HG02870 (cell line): ENCODE data around the gene LRRC8E.

ENCODE experiments used
- ATAC-seq: cut with Tn5 transposase; IDR thresholded peaks from one replicate; pipeline ENCODE4 v1.9.1; 2021; ENCODE audit warnings: mild to moderate bottlenecking, moderate library complexity; ENCODE audit not compliant: unreplicated experiment

The LRRC8E gene

DNA sequence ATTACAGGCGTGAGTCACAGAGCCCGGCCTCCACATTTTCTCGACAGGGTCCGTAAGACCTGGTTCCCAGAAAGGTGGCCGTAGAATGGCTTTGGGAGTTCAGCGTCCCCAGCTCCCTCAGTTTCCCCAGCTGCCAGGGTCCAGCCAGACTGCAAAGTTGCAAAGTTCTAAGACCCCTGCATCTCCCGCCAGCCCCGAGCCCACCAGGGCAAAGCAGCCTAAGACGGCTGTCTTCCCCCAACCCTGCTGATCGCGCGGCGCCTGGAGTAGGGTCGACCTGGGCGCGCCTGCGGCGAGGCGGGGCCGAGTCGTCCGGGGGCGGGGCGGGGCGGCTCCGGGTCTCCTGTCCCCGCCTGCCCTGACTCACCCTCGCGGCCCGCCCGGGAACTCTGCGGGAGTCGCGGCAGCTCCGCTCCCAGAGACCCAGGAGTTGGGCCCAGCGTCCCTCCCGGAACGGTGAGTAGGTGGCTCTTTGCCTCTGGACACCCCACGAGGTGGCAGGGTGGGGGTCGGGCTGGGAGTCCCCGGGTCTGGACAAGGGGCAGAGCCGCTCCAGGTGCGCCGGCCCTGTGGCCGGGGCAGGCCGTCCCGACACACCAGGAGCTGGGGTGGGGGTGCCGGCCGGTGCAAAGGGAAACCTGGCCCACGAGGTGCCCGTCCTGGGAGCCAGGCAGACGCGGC, at the start of gene LRRC8E:
LRRC8E (plus strand) TSS at position 366 of the 681 bp plus-strand sequence. CDS start 7,094 bp downstream, outside the sequence.
- ATAC-seq, result no peak

DNA sequence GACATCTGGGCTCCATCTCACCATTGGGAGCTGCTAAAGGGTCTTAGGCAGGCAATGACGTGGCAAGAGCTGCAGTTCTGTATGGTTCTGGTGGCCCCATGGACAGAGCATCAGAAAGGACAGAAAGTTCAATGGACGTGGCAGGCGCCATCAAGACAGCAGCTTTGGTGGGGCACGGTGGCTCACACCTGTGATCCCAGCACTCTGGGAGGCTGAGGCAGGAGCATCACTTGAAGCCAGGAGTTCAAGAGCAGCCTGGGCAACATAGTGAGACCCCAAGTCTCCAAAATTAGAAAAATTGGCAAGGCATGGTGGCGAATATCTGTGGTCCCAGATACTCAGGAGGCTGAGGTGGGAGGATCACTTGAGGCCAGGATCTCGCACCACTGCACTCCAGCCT, 48.8 kb upstream of the LRRC8E start:
- no peak for ATAC-seq

DNA sequence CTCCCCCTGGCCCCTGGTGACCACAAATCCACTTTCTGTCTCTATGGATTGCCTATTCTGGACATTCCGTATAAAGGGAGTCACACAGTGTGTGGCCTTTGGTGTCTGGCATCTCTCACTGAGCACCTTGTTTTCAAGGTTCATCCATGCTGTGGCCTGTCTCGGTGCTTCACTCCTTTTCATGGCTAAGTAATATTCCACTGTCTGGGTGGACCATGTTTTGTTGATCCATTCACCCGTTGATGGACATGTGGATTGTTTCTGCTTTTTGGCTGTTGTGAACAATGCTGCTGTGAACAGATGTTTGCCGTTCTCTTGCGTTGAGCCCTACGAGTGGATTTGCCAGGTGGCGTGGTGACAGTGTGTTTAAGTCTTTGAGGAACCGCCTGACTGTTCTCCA, 47.7 kb upstream of the LRRC8E start:
- ATAC-seq, result no peak

- ATAC-seq, result no peak
Measured at GRCh38 chr19:7841751-7842660, 46.3 kb upstream of the LRRC8E start.

DNA sequence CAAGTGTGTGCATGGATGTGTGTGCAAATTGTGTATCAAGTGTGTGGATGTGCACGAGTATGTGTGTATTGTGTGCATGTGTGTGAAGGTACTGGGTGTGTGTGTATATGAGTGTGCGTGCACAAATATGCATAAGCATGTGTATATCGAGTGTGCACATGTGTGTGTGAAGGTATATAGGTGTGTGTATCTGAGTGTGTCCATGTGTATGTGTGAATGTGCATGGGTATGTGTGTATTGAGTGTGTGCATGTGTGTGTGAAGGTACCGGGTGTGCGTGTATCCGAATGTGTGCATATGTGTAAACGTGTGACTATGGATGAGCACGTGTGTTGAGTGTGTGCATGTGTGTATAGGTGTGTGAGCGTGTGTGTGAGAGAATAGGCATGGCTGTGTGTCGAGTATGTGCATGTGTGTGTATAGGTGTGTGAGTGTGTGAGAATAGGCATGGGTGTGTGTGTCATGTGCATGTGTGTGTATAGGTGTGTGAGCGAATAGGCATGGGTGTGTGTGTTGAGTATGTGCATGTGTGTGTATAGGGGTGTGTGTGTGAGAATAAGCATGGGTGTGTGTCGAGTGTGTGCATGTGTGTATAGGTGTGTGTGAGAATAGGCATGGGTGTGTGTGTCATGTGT, 45.5 kb upstream of the LRRC8E start:
- no peak for ATAC-seq

DNA sequence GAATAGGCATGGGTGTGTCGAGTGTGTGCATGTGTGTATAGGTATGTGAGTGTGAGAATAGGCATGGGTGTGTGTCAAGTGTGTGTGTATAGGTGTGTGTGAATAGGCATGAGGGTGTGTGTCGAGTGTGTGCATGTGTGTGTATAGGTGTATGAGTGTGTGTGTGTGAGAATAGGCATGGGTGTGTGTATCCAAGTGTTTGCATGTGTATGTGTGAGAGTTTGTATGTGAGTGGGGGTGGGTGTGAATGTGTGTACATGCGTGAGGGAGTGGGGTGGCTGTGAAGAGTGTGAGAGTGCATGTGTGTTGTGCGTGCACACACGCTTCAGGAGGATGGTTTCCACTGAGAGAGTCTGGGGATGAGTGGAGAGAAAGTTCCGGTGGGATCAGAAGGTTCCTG, 44.8 kb upstream of the LRRC8E start:
- no peak for ATAC-seq

- ATAC-seq, result no peak
Measured at GRCh38 chr19:7844405-7844804, 43.9 kb upstream of the LRRC8E start.

- ATAC-seq, result no peak
Measured at GRCh38 chr19:7844951-7845350, 43.4 kb upstream of the LRRC8E start.

- no peak for ATAC-seq
Measured at GRCh38 chr19:7845390-7846154, 42.7 kb upstream of the LRRC8E start.

DNA sequence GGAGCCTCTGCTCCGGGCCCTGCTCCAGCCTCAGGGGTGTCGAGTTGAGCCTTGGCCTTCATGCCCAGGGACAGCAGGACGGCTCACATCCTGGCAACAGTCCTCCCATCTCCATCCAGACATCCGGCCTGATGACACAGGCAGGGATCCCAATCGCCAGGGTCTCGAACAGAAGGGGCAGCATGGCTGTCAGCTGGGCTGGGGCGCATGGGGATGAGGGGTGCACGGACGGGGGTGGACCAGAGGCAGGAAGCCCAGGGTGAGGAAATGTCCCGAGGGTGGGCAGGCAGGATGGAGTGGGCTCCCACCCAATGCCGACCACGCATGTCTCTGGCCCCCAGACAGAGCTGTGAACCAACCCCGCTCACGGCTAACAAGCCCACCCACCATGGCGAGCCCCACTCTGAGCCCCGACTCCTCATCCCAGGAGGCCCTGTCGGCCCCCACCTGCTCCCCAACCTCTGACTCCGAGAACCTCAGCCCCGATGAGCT, 42.1 kb upstream of the LRRC8E start:
- no peak for ATAC-seq

DNA sequence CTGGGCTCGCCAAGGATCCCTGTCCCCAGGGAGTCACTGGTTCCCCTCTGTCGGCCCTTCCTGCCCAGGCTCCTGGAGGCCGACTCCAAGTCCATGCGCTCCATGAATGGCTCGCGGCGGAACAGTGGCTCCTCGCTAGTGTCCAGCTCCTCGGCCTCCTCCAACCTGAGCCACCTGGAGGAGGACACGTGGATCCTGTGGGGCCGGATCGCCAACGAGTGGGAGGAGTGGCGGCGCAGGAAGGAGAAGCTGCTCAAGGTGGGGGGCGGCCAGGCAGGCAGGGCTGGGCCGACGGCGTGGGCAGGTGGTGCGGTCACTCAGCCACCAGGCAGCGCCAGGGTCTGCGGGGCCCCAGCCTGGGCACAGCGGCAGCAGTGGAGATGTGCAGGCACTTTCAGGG, 40.6 kb upstream of the LRRC8E start:
- ATAC-seq, result no peak

DNA sequence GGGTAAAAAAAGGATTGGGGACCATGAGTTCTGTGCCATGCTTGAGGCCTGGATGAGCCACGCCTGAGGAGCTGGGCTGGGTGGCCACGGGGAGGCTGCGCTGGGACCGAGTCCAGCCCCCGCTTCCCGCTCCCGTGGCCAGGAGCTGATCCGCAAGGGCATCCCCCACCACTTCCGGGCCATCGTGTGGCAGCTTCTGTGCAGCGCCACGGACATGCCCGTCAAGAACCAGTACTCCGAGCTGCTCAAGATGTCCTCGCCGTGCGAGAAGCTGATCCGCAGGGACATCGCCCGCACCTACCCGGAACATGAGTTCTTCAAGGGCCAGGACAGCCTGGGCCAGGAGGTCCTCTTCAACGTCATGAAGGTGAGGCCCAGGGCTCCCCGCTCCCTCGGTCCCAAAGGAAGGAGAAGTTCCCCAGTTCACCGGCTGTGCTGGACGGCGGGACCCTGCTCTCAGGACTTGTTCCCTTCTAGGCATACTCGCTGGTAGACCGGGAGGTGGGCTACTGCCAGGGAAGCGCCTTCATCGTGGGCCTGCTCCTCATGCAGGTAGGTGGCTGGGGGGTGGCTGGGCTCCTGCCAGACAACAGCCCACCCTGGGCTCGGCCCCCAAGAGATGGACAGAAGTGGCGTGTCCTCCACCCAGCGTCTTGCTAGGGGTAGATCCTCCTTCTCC, 39.4 kb upstream of the LRRC8E start:
- ATAC-seq, result no peak

DNA sequence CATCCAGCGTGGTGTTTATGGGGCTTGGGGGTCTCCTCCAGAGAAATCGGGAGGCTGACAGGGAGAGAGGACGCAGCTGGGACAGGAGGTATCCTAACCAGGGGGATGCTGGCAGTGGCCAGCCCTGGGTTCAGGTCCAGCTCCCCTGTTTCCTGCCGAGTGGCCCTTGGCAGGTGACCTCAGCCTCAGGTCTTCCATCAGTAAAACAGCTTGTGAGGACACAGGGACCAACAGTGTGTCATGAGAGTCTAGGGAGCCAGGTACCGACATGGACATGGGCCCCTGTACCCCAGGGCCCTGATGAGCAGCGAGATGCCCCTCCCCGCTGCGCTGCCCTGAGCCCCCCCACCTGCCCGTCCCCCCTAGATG, 38.7 kb upstream of the LRRC8E start:
- no peak for ATAC-seq

GRCh38 chr19:7850000-7850813, 38.1 kb upstream of the LRRC8E start:
- ATAC-seq, result no peak

GRCh38 chr19:7850945-7851622, 37.2 kb upstream of the LRRC8E start:
- no peak for ATAC-seq

- ATAC-seq, result no peak
Measured at GRCh38 chr19:7851623-7852500, 36.4 kb upstream of the LRRC8E start.

DNA sequence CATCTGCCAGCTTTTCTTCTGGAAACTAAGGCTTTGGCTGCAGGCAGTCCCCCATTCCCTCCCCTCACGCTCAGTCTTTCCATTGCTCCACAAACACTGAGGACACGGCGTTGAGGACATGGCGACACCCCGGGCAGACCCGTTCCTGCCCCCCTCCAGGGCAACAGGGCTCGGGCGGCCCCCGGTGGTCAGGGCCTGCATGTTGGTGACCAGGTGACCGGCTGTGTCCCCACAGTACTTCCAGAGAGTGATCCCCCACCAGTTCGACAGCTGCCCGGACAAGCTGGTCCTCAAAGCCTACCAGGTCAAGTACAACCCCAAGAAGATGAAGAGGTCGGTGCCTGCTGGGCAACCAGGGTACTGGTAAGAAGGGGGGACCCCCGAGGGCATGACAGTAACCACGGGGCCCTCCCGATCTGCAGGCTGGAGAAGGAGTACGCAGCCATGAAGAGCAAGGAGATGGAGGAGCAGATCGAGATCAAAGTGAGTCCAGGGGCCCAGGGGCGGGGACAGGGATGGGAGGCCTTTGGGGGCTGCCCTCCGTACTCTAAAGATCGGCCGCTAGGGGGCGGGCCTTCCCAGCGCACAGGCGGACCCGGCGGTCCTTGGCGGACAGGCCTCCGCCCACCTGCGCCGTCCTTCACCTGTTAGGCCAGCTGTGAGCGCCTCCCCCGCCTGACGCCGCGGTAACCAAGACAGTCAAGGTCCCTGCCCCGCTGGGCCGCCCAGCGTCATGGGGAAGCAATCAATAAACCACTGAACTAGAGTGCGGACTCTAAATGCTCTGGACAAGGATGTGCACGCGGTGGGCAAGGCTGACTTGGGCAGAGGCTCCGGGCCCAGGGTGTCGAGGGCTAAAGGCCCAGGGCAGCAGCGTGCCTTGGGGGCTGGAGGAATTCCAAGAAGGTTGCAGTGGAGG, 35.2 kb upstream of the LRRC8E start:
- ATAC-seq, result no peak
